ENCODE measurements around the gene CNTN1.

CNTN1 gene

DNA sequence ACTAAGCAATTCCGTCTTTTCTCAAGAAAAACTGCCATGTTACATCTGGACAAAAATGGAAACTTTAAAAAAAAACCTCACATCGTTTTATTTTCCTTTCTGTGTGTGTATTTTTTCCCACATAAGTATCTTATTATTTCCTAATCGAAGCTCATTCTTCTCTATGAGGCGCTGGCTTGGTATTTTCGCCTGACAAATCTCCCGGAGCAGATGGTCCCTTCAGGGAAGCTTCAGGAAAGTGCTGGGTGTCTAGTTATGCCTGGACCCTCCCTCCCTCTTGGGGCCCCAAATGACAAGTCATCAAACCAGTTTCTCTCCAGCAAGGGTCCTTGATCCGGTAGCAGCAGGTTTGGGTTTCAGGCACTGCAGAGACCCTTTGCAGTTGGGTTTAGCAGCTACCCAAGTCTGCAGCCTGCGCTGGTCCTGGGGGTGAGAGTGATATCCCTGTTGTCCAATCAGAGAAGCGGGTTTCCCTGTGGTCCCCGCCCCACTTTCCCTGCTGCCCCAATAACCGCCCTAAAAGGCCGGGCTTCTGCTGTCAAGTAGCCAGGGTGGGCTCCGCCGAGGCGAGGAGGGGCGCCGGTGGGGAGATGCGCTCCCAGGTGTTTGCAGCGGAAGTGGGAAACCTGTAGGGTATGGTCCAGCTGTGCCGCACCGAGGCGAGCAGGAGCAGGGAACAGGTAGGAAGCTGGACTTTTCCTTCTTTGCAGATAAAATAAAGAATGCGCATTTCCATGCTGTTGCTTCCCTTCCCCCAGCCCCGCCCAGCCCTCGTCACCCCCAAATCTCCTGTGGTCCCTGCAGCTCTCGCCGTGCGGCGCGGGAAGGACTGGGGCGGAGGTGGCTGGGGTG lies at the start of gene CNTN1:
Gene CNTN1 (plus strand): TSS at position 527 of the 852 bp plus-strand sequence.
- DNase-seq = peak; percentile 85 to 87

DNA sequence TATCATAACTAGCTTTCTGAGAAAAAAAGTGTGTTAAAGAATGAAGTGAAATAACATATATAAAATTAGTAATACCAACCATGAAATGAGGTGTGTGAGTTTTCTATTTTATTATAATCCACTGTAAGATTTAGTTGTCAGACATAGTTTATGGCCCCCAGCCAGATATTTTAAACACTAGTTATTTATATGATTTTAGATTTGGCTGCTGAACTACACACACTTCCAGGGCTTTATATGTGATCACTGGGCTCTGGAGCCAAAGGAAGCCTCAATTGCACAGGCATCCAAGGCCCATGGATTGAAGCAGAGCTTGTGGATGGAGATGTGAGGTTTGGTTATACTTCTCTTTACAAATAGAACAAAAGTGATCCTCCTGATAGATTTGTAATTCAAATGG lies 48.7 kb upstream of the CNTN1 start:
- no peak for DNase-seq

GRCh38 chr12:40643976-40644375 lies 48.3 kb upstream of the CNTN1 start:
- DNase-seq = no peak

DNA sequence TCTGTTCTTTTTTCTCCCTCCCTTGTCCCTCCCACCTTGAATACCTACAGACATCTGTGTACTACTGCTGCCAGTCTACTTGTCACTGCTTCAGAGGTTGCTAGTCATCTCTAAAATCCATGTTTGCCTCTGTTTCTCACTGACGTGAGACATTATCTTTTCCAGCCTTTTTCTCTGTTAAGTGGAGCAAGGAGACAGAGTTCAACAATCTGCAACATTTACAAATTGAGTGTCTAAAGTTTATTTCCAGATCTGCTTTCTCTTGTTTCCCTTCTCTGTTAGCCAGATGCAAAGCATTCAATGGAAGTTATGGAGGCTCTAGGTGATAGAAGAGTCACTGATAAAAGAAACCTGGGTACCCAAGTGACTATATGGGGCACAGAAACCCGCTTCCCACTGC lies 47.5 kb upstream of the CNTN1 start:
- DNase-seq = no peak

DNA sequence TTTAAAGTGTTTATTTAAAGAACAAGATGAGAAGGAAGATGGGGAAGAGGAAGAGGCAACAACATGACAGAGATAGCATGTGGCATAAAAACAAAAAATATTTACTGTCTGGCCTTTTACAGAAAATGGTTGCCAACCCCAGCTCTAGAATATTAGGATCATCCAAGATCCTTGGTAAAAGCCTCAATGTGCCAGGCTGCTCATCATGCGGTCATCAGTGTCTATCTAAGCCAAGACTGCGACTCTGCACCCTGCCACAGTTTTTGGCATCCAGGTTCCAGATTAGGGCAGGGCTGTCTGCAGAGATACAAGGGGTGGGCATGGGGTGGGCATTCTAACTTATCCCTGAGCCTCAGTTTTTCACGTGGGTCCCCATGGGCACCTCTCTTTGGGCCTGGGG lies 46.9 kb upstream of the CNTN1 start:
- DNase-seq = no peak

- no peak for DNase-seq
These were observed 45.8 kb upstream of the CNTN1 start for GRCh38 chr12:40646456-40646855.

GRCh38 chr12:40646911-40647310 lies 45.3 kb upstream of the CNTN1 start:
- no peak for DNase-seq

GRCh38 chr12:40647651-40648050 lies 44.6 kb upstream of the CNTN1 start:
- DNase-seq = no peak

DNA sequence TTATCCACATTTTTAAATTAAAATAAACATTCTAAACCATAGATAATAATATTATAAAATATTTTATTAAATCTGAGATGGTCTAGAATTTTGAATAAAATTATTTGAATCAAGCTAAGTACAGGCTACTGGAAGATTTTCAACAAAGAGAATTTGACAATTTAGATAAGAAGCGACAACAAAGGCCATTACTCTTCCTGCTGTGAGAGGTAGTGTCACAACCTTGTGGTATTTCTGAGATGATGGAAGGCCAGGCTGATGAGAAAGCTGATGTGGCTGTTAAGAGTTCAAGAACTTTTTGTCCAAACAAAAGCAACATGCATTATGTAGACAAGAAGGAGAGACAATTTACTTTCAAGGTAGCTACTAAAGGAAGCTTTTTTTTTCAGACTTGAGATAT lies 43.7 kb upstream of the CNTN1 start:
- DNase-seq = no peak

- DNase-seq = no peak
These were observed 42.1 kb upstream of the CNTN1 start for GRCh38 chr12:40650038-40650704.

- DNase-seq = no peak
These were observed 36.8 kb upstream of the CNTN1 start for GRCh38 chr12:40655451-40655850.

DNA sequence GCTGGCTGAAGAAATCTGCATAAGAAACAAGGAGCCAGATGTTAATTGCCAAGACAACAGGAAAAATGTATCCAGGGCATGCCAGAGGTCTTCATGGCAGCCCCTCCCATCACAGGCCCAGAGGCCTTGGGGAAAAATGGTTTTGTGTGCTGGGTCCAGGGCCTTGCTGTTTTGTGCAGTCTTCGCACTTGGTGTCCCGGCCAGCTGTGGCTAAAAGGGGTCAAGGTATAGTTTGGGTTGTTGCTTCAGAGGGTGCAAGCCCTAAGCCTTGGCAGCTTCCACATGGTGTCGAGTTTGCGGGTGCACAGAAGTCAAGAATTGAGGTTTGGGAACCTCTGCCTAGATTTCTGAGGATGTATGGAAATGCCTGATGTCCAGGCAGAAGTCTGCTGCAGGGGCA lies 29.9 kb upstream of the CNTN1 start:
- DNase-seq = no peak

GRCh38 chr12:40663781-40664180 lies 28.5 kb upstream of the CNTN1 start:
- DNase-seq = no peak

DNA sequence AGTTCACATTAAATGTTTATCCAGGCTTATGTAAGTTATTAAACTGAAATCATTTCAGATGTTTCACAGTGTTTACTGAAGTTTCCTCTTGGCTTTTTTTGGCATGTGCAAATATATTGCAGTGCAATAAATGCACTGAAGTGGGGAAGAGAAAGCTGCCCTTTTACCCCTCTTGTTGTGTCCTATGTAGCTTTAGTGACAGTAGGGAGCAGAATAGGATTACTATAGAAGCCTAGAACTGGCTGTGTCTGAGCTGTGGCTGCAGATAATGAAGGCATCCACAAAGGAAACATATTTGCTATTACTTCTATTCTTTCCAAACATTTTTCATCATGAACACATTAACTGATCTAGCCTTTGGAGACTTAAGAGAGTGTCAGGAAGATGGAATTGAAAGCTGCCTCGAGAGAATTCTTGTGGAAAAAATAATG lies 24.1 kb upstream of the CNTN1 start:
- no peak for DNase-seq

DNA sequence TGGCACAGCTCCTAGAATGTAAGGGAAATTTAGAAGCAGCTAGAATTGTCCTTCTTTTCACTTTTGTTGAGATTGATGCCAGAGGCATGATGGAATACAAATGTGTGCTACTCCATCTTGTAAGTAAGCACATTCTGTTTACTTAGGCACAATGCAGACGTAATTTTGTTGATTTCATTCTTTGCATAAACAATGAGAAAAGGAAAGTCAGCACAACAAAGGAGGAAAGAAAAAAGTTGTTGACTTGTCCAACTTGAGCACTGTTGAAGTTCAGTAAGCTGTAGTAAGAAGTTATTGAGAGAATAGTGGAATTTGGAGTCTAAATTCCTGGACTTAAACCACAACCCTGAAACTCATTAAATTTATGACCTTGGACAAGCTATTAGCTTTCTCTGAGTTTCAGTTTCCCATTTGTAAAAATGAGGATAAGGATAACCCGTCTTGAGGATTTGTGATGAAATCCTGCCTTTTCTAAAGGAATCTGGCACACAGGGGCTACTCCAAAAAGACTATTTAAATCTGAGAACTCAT lies 19.4 kb upstream of the CNTN1 start:
- peak in 1 of 2 experiments; percentile 32 for DNase-seq

DNA sequence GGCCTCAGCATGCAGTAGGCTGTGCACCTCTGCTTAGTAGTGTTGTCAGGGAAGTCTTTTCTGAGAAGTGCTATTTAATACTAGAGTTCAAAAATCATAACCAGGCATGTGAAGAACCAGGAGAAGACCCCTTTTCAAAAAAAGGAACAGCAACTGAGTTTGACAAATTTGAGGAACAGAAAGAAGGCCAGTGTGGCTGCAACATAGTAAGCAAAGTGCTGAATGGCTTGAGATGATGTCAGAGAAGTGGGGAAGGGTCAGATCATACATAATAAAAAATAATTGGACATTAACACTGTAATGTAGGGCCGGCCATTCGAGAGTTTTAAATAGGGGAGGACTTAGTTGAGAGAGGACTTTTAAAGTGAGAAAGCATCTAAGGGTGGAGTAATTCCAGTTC lies 11.1 kb upstream of the CNTN1 start:
- DNase-seq = no peak

DNA sequence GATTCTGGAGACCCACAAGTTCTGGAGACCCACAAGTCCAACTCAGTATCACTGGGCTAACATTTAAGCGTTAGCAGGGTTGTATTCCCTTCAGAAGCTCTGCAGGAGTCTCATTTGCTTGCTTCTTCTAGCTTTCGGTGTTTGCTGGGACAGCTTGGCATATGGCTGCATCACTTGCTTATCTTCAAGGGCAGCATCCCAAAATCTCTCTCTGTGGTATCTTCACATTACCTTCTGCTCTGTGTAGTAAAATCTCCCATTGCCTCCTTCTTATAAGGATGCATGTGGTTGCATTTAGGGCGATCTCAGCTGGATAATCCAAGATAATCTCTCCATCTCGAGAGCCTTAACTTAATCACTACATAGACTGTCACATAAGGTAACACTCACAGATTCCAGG lies 7.3 kb upstream of the CNTN1 start:
- DNase-seq = no peak

- no peak for DNase-seq
These were observed 4.0 kb upstream of the CNTN1 start for GRCh38 chr12:40688085-40688725.

- no peak for DNase-seq
These were observed 2.7 kb upstream of the CNTN1 start for GRCh38 chr12:40689576-40689975.

- DNase-seq = no peak
These were observed 547 bp downstream of the CNTN1 start for GRCh38 chr12:40692765-40693206.

GRCh38 chr12:40693207-40693821 lies 1.1 kb downstream of the CNTN1 start:
- peak in 1 of 2 experiments; percentile 65 for DNase-seq

DNA sequence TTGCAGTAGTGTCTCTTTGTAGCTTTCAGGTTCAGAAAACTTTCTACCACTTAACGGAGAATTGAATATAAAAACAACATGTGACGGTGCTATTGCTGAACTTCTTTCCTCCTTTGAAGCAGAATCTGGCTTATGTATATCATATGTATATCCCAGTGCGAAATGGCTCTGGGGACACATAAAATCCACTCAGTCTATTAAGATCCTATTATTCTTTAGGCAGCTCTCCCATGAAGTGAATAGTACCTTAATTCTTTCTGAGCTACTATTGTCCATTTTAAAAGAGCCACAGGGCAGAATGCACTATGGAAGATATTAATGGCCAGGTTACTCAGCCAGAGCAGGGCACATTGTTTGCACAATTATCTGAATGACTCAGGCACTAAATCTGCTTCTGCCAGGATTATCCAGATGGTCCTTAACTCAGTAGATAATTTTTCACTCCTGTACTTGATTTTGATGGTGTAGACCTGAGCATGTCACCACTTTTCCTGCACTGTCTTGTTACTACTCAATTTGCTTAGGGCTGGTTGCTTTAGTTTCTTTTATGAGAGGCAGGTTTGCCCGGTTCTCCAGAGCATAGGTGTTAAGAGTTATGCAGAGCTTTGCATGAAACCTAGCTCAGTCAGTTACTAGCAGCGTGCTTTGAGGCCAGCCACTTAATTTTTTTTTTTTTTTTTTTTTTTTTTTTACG lies 5.5 kb downstream of the CNTN1 start:
- peak; percentile 90 to 91 for DNase-seq

All from NCI-H1930 (cell line).